ENCODE data around the gene CFAP221.

The CFAP221 gene

GRCh38 chr2:119574108-119574815 lies 30.0 kb downstream of the CFAP221 start:
- no peak for DNase-seq (ENCODE audit: extremely low spot score)
- POLR2A ChIA-PET: no interaction called here
- CTCF ChIA-PET: no interaction called here
- TF ChIP-seq ELF4 (IDR thresholded peaks at IDR 0.05): no peak
- TF ChIP-seq FOXA1 (IDR thresholded peaks at IDR 0.05): no peak
- TF ChIP-seq ZNF384 (IDR thresholded peaks at IDR 0.05): no peak
- no peak for TF ChIP-seq L3MBTL2 (conservative IDR thresholded peaks at IDR 0.05)
- TF ChIP-seq SUZ12 (IDR thresholded peaks at IDR 0.05): no peak
- TF ChIP-seq FOXK2 (IDR thresholded peaks at IDR 0.05): no peak
- TF ChIP-seq PKNOX1 (IDR thresholded peaks at IDR 0.05): no peak
- TF ChIP-seq ARNT (IDR thresholded peaks at IDR 0.05): no peak
- no peak for TF ChIP-seq FOXM1 (IDR thresholded peaks at IDR 0.05; ENCODE audit: borderline replicate concordance)
- TF ChIP-seq CTBP1 (IDR thresholded peaks at IDR 0.05; ENCODE audit: borderline replicate concordance): no peak
- TF ChIP-seq TARDBP (IDR thresholded peaks at IDR 0.05): no peak

GRCh38 chr2:119574864-119575263 lies 30.6 kb downstream of the CFAP221 start:
- no peak for TF ChIP-seq NFRKB (IDR thresholded peaks at IDR 0.05)
- no peak for TF ChIP-seq ARNT (IDR thresholded peaks at IDR 0.05)
- no peak for TF ChIP-seq ZNF384 (IDR thresholded peaks at IDR 0.05)
- TF ChIP-seq TARDBP (IDR thresholded peaks at IDR 0.05): no peak
- TF ChIP-seq SP1 (IDR thresholded peaks at IDR 0.05): no peak
- no peak for TF ChIP-seq CTBP1 (IDR thresholded peaks at IDR 0.05; ENCODE audit: borderline replicate concordance)
- no peak for TF ChIP-seq HDGF (IDR thresholded peaks at IDR 0.05; ENCODE audit: borderline replicate concordance)
- no peak for TF ChIP-seq PKNOX1 (IDR thresholded peaks at IDR 0.05)
- TF ChIP-seq SUZ12 (IDR thresholded peaks at IDR 0.05): no peak
- TF ChIP-seq FOXM1 (IDR thresholded peaks at IDR 0.05; ENCODE audit: borderline replicate concordance): no peak
- TF ChIP-seq L3MBTL2 (conservative IDR thresholded peaks at IDR 0.05): no peak
- no peak for TF ChIP-seq LEF1 (IDR thresholded peaks at IDR 0.05; ENCODE audit: borderline replicate concordance)
- TF ChIP-seq FOXK2 (IDR thresholded peaks at IDR 0.05): no peak
- TF ChIP-seq ELF4 (IDR thresholded peaks at IDR 0.05): no peak
- TF ChIP-seq BHLHE40 (IDR thresholded peaks at IDR 0.05; ENCODE audit: borderline replicate concordance): no peak
- no peak for TF ChIP-seq FOXA1 (IDR thresholded peaks at IDR 0.05)
- ChIA-PET POLR2A (no interaction called here), CTCF (no interaction called here)
- no peak for DNase-seq (ENCODE audit: extremely low spot score)

GRCh38 chr2:119575439-119575838 lies 31.2 kb downstream of the CFAP221 start:
- ChIA-PET CTCF (no interaction called here), POLR2A (no interaction called here)
- no peak for DNase-seq (ENCODE audit: extremely low spot score)
- TF ChIP-seq BHLHE40 (IDR thresholded peaks at IDR 0.05; ENCODE audit: borderline replicate concordance) (no peak), SUZ12 (IDR thresholded peaks at IDR 0.05) (no peak), ZNF384 (IDR thresholded peaks at IDR 0.05) (no peak), CTBP1 (IDR thresholded peaks at IDR 0.05; ENCODE audit: borderline replicate concordance) (no peak), LEF1 (IDR thresholded peaks at IDR 0.05; ENCODE audit: borderline replicate concordance) (no peak), HDGF (IDR thresholded peaks at IDR 0.05; ENCODE audit: borderline replicate concordance) (no peak), FOXA1 (IDR thresholded peaks at IDR 0.05) (no peak), SP1 (IDR thresholded peaks at IDR 0.05) (no peak), FOXK2 (IDR thresholded peaks at IDR 0.05) (no peak), NFRKB (IDR thresholded peaks at IDR 0.05) (no peak), ELF4 (IDR thresholded peaks at IDR 0.05) (no peak), PKNOX1 (IDR thresholded peaks at IDR 0.05) (no peak), L3MBTL2 (conservative IDR thresholded peaks at IDR 0.05) (no peak), ARNT (IDR thresholded peaks at IDR 0.05) (no peak), TARDBP (IDR thresholded peaks at IDR 0.05) (no peak), FOXM1 (IDR thresholded peaks at IDR 0.05; ENCODE audit: borderline replicate concordance) (no peak)

- ChIA-PET CTCF (no interaction called here), POLR2A (no interaction called here)
- TF ChIP-seq ZNF384 (IDR thresholded peaks at IDR 0.05): no peak
- DNase-seq (ENCODE audit: extremely low spot score): no peak
Observed at GRCh38 chr2:119579424-119580295, 35.4 kb downstream of the CFAP221 start.

GRCh38 chr2:119580550-119581072 lies 36.4 kb downstream of the CFAP221 start:
- POLR2A ChIA-PET: no interaction called here
- no peak for DNase-seq (ENCODE audit: extremely low spot score)
- no peak for TF ChIP-seq ZNF384 (IDR thresholded peaks at IDR 0.05)
- no peak for TF ChIP-seq SP1 (IDR thresholded peaks at IDR 0.05)
- TF ChIP-seq FOXK2 (IDR thresholded peaks at IDR 0.05): no peak
- no peak for TF ChIP-seq ARNT (IDR thresholded peaks at IDR 0.05)
- CTCF ChIA-PET: no interaction called here

- DNase-seq (ENCODE audit: extremely low spot score): no peak
- TF ChIP-seq NFRKB (IDR thresholded peaks at IDR 0.05): no peak
- TF ChIP-seq CTBP1 (IDR thresholded peaks at IDR 0.05; ENCODE audit: borderline replicate concordance): no peak
- no peak for TF ChIP-seq LEF1 (IDR thresholded peaks at IDR 0.05; ENCODE audit: borderline replicate concordance)
- no peak for TF ChIP-seq FOXK2 (IDR thresholded peaks at IDR 0.05)
- no peak for TF ChIP-seq L3MBTL2 (conservative IDR thresholded peaks at IDR 0.05)
- TF ChIP-seq TARDBP (IDR thresholded peaks at IDR 0.05): no peak
- TF ChIP-seq FOXM1 (IDR thresholded peaks at IDR 0.05; ENCODE audit: borderline replicate concordance): no peak
- TF ChIP-seq ARNT (IDR thresholded peaks at IDR 0.05): no peak
- no peak for TF ChIP-seq HDGF (IDR thresholded peaks at IDR 0.05; ENCODE audit: borderline replicate concordance)
- no peak for TF ChIP-seq ZNF384 (IDR thresholded peaks at IDR 0.05)
- no peak for TF ChIP-seq PKNOX1 (IDR thresholded peaks at IDR 0.05)
- ChIA-PET CTCF (no interaction called here), POLR2A (no interaction called here)
Observed at GRCh38 chr2:119583291-119583690, 39.0 kb downstream of the CFAP221 start.

Data from HEK293T (cell line).